Activated CD8-positive, alpha-beta T cell treated with anti-CD3 and anti-CD28 coated beads for 36 hours (primary cell): ENCODE results near the gene GATB. TPM values are rescaled to one million over a fixed set of nuclear protein-coding genes. Genes with fewer than 3 reads are reported as not detected.

Experiments
- ATAC-seq: fragments of 200-7000 bp; cut with Tn5 transposase; one replicate; pipeline ENCODE4 v1.10.0; 2021; ENCODE audit warnings: mild to moderate bottlenecking, moderate library complexity
- CTCF ChIA-PET: fragments of 350-600 bp; sonication (Branson Sonifier 250); formaldehyde crosslinking; loops from one replicate; lab custom pipeline; 2021; ENCODE audit warnings: antibody characterized with exemption; lab: Charles Lee
- POLR2A ChIA-PET: fragments of 350-600 bp; sonication (Branson Sonifier 250); formaldehyde crosslinking; loops from one replicate; lab custom pipeline; 2021; ENCODE audit warnings: antibody characterized with exemption; lab: Charles Lee
- DNase-seq: peaks from one replicate; pipeline ENCODE4 v3.0.0-alpha.2; 2020
- H3K27ac Mint-ChIP-seq: one replicate; pipeline ENCODE4 v1.8.0; 2021; ENCODE audit warnings: mild to moderate bottlenecking, mixed read lengths
- H3K27me3 Mint-ChIP-seq: one replicate; pipeline ENCODE4 v1.8.0; 2021; ENCODE audit warnings: mixed read lengths
- H3K36me3 Mint-ChIP-seq: one replicate; pipeline ENCODE4 v1.8.0; 2021; ENCODE audit warnings: low read depth, mixed read lengths
- H3K4me1 Mint-ChIP-seq: one replicate; pipeline ENCODE4 v1.8.0; 2021; ENCODE audit warnings: low read depth, mixed read lengths
- H3K4me3 Mint-ChIP-seq: one replicate; pipeline ENCODE4 v1.8.0; 2021; ENCODE audit warnings: mild to moderate bottlenecking, moderate library complexity, mixed read lengths
- H3K9me3 Mint-ChIP-seq: one replicate; pipeline ENCODE4 v1.8.0; 2021; ENCODE audit warnings: mixed read lengths
- CTCF ChIP-seq: fragments of 200-600 bp; IDR thresholded peaks from one replicate; pipeline ENCODE4 v1.8.0; 2022; ENCODE audit warnings: antibody characterized with exemption, mild to moderate bottlenecking
- intact Hi-C: fragments of 100-400 bp; cut with micrococcal nuclease; formaldehyde crosslinking; loops from one replicate; pipeline ENCODE4 v1.10.0; 2022
- total RNA-seq, 2 experiments: library from RNA; stranded (reverse); gene quantifications; one replicate each; pipeline ENCODE4 v1.2.3, GENCODE V29; 2021

The GATB gene
- total RNA-seq, 2 experiments from 2014 or later = 19.1 to 22.3 TPM

GRCh38 chr4:151690164-151690870, 70.5 kb downstream of the GATB start:
- no peaks in the 10 kb centered on the region for H3K4me1 Mint-ChIP-seq
- POLR2A ChIA-PET = no interaction called here
- H3K36me3 Mint-ChIP-seq = peaks cover 10% of the 10 kb centered on the region
- TF ChIP-seq CTCF = no peak
- no peak overlapping the region for H3K4me3 Mint-ChIP-seq
- no peak for DNase-seq
- H3K27ac Mint-ChIP-seq = no peak overlapping the region
- no peaks in the 10 kb centered on the region for H3K9me3 Mint-ChIP-seq
- no peaks in the 10 kb centered on the region for H3K27me3 Mint-ChIP-seq
- CTCF ChIA-PET = no interaction called here
- ATAC-seq = no peak
- intact Hi-C loops = no loop called here

- POLR2A ChIA-PET = no interaction called here
- Mint-ChIP-seq H3K4me1 (no peaks in the 10 kb centered on the region), H3K27ac (no peak overlapping the region)
Measured at GRCh38 chr4:151689211-151689991, 71.4 kb downstream of the GATB start.

GRCh38 chr4:151688785-151689043, 72.1 kb downstream of the GATB start:
- ATAC-seq (no peak), DNase-seq (no peak)
- no peak overlapping the region for H3K27ac Mint-ChIP-seq
- H3K36me3 Mint-ChIP-seq = peaks cover 10% of the 10 kb centered on the region
- TF ChIP-seq CTCF = no peak
- no peaks in the 10 kb centered on the region for H3K4me1 Mint-ChIP-seq
- H3K4me3 Mint-ChIP-seq = no peak overlapping the region
- POLR2A ChIA-PET = no interaction called here
- intact Hi-C loops = no loop called here
- H3K9me3 Mint-ChIP-seq = no peaks in the 10 kb centered on the region
- no peaks in the 10 kb centered on the region for H3K27me3 Mint-ChIP-seq
- CTCF ChIA-PET = no interaction called here

More at GRCh38 chr4:151689211-151689991, 71.4 kb downstream of the GATB start:
- TF ChIP-seq CTCF = no peak
- Mint-ChIP-seq H3K4me3 (no peak overlapping the region), H3K27me3 (no peaks in the 10 kb centered on the region), H3K36me3 (peaks cover 10% of the 10 kb centered on the region), H3K9me3 (no peaks in the 10 kb centered on the region)
- DNase-seq (no peak), ATAC-seq (no peak)
- CTCF ChIA-PET = no interaction called here
- intact Hi-C loops = no loop called here

GRCh38 chr4:151688003-151688784, 72.6 kb downstream of the GATB start:
- CTCF ChIA-PET = no interaction called here
- peaks cover 10% of the 10 kb centered on the region for H3K36me3 Mint-ChIP-seq
- ATAC-seq (no peak), DNase-seq (no peak)
- H3K27ac Mint-ChIP-seq = no peak overlapping the region
- POLR2A ChIA-PET = no interaction called here
- no peak overlapping the region for H3K4me3 Mint-ChIP-seq
- TF ChIP-seq CTCF = no peak
- no peaks in the 10 kb centered on the region for H3K4me1 Mint-ChIP-seq
- H3K9me3 Mint-ChIP-seq = no peaks in the 10 kb centered on the region
- no peaks in the 10 kb centered on the region for H3K27me3 Mint-ChIP-seq
- intact Hi-C loops = no loop called here
